ENCODE results near the gene MED16. TPM values are rescaled to one million over a fixed set of nuclear protein-coding genes. Genes with fewer than 3 reads are reported as not detected.

MED16 gene
- total RNA-seq, 1 experiment from 2014 or later = 83.1 TPM

- no peak overlapping the region for H2BK15ac ChIP-seq (ENCODE audit: low read depth, low read length)
- H3K27ac Mint-ChIP-seq = no peak overlapping the region
- no peak for DNase-seq
- no peak overlapping the region for H4K91ac ChIP-seq (ENCODE audit: insufficient read length, low read depth, low read length)
- H3K36me3 Mint-ChIP-seq (ENCODE audit: insufficient read depth in 1 of 3, low read depth in 3 of 3) = peaks cover 11 to 57% (median 43%) of the 10 kb centered on the region in 3 experiments
- no peaks in the 10 kb centered on the region for H3K23me2 ChIP-seq (ENCODE audit: insufficient read length, low read depth, low read length, poor library complexity, severe bottlenecking)
- H3K79me2 ChIP-seq (ENCODE audit: insufficient read depth, low read length) = peaks cover 5% of the 10 kb centered on the region; the same call in 1 of the 2 replicates
- H3K27ac ChIP-seq (ENCODE audit: insufficient read length, low read depth, low read length) = no peak overlapping the region
- H4K8ac ChIP-seq (replicated peaks; ENCODE audit: insufficient read length, low read depth, low read length) = no peak overlapping the region
- H4K20me1 ChIP-seq (ENCODE audit: control insufficient read depth, insufficient read depth, insufficient read length) = no peaks in the 10 kb centered on the region
- no CpG with 5 or more reads among the region's 14 CpGs for WGBS (ENCODE audit: extremely low coverage, insufficient read length, low lambda C conversion rate)
- H3K18ac ChIP-seq (ENCODE audit: insufficient read length, low read depth, low read length) = no peak overlapping the region
- no peak overlapping the region for H4K5ac ChIP-seq (ENCODE audit: insufficient read length, low read depth, low read length)
- H2BK12ac ChIP-seq (ENCODE audit: insufficient read length, low read depth, low read length) = no peak overlapping the region
- no peak overlapping the region for H2BK5ac ChIP-seq (ENCODE audit: insufficient read length, low read length)
- H3K9ac ChIP-seq (ENCODE audit: extremely low read depth, insufficient read length, low read length) = no peak overlapping the region
- no peak for TF ChIP-seq CTCF (conservative IDR thresholded peaks at IDR 0.05)
- no peaks in the 10 kb centered on the region for H3K27me3 ChIP-seq (ENCODE audit: insufficient read depth, low read length)
- no peak overlapping the region; the same call in 1 of the 2 replicates for H3K14ac ChIP-seq (ENCODE audit: insufficient read depth, low read length)
- no peak overlapping the region for H3K56ac ChIP-seq (ENCODE audit: insufficient read length, low read depth, low read length)
- H3K9me3 Mint-ChIP-seq = no peaks in the 10 kb centered on the region
- no peak overlapping the region for H2BK20ac ChIP-seq (ENCODE audit: low read depth, low read length, poor library complexity, severe bottlenecking)
- H3K79me1 ChIP-seq (ENCODE audit: insufficient read depth, low read depth, low read length, poor library complexity, severe bottlenecking) = peaks cover 2% of the 10 kb centered on the region
- no peak overlapping the region for H3T11ph ChIP-seq (ENCODE audit: low read length)
- H3K27me3 Mint-ChIP-seq (ENCODE audit: low read depth) = no peaks in the 10 kb centered on the region
- no peak overlapping the region for H3K4me2 ChIP-seq (ENCODE audit: insufficient read depth, insufficient read length, low read length)
- no peaks in the 10 kb centered on the region for H3K4me1 ChIP-seq (ENCODE audit: insufficient read depth, low read length)
- no peak overlapping the region for H2AK5ac ChIP-seq (ENCODE audit: insufficient read length, low read length)
- H2BK120ac ChIP-seq (ENCODE audit: low read depth, low read length, poor library complexity, severe bottlenecking) = no peak overlapping the region
- H3K23ac ChIP-seq (ENCODE audit: insufficient read length, low read depth, low read length) = no peak overlapping the region
- no peak overlapping the region for H3K4ac ChIP-seq (ENCODE audit: low read depth, low read length)
- H3K9me3 ChIP-seq (ENCODE audit: control insufficient read depth, low read depth, low read length) = no peaks in the 10 kb centered on the region
- no peak overlapping the region for H3K4me3 Mint-ChIP-seq
- peaks cover 8 to 14% of the 10 kb centered on the region in 2 experiments; a peak in 3 of 4 replicates for H3K4me1 Mint-ChIP-seq
- H2AFZ ChIP-seq (ENCODE audit: low read length) = no peak overlapping the region
These were observed 40.5 kb upstream of the MED16 start for GRCh38 chr19:933553-933882.

All from H9 (cell line).